Superior temporal gyrus (tissue), 1 donor: ENCODE measurements around the gene MUSK.

Experiments
- DNase-seq: peaks from one replicate; pipeline ENCODE4 v3.0.0-alpha.2; 2016; ENCODE audit errors: extremely low spot score

MUSK gene

DNA sequence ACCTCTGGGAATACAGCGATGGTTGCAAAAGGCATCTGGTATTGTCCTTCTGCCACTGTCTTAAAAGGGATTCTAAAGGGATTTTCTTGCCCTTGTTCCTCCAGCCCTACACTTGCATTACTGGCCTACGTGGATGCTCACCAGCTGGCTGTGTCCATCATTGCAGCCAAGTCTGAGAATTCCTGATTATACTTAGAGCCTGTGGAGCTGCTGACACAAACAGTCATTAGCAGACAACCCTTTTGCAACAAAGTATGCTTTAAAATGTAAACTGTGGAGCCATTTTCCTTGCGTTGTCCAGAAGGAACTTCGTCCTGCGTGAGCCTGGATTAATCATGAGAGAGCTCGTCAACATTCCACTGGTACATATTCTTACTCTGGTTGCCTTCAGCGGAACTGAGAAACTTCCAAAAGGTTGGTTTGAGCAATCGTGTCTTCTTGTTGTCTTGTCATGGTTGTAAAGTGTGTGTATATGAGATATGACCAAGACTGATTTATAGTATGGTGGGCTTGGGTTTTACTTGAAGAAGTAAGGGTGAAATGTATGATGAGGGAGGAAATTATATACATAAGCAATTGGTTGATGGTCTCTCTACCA, at the start of gene MUSK:
TSS of gene MUSK (plus strand) at position 222 of the 598 bp plus-strand sequence. CDS start at position 336, 114 bp downstream.
- DNase-seq, result no peak

DNA sequence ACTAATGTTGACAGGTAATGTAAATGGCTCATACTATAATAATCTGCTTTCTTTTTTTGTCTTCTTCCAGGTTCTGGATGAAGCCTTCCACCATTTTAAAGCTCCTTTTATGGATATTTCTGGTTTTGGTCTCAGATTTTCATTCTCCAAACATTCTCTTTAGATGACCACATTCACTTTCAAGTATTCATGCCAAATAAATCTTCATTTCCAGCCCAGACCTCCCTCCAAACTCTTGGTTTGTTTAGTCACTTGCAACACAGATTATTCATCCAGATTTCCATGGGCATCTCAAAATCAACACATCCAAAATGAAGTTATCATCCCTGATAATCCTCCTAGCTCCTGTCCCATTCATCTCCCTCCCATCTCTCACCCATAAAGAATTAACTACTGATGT, 48.8 kb upstream of the MUSK start:
- no peak for DNase-seq

GRCh38 chr9:110620726-110621125, 47.9 kb upstream of the MUSK start:
- no peak for DNase-seq

GRCh38 chr9:110622368-110622767, 46.2 kb upstream of the MUSK start:
- DNase-seq, result no peak

DNA sequence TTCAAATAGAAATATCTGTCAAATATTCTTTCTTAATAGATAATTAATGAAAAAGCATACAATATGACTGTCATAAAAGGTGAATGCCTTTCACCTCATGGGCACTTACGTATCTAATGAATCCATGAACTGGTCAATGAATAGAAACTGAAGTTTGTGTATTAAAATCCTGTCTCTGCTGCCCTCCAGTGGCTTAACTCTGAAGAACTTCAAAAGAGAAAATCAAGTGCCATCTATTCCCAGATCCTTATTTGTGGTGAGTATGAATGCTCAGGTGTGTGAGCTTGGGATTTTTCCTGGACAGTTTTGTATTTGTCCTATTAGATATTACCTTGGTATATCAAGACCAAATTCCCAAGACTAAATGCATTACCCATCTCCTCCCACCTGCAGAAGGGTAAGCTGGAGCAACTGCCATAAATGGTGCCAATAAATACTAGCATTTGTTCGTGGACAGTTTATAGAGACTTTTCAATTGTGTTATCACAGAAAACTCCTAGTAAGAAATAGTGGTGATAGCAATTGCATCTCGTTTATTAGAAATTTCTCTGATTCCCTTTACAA, 45.0 kb upstream of the MUSK start:
- DNase-seq, result peak; percentile 96

DNA sequence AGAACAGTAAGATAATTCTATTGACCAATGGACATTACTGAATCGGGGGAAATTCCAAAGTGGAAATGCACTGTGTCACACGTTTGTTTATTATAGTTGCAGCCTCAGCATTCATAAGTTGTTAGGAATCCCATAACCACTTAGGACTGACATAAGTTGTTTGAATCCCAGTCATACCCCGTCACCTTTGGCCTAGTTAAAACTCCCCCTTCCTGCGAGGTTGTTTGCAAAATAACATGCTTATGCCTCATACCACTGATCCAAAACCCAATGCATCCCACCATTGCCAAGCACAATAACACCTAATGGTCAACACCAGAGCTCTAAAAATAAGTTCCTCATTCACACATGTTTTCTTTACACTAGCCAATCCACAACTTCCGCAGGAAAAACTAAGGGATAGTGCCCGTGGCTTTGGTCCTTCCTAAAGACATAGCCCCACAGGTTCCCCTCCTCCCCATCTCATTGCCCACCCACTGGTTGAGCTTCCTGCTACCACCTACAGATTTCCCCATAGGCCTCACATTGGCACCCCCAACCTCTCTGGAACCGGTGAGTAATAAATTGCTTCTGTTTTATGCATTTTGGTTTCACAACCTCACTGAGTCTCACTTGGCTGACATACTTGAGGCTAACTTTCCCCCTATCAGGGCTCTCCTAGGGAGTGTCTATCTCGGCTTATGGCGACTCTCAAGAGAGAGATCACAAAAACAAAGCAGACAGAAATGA, 42.3 kb upstream of the MUSK start:
- no peak for DNase-seq

DNA sequence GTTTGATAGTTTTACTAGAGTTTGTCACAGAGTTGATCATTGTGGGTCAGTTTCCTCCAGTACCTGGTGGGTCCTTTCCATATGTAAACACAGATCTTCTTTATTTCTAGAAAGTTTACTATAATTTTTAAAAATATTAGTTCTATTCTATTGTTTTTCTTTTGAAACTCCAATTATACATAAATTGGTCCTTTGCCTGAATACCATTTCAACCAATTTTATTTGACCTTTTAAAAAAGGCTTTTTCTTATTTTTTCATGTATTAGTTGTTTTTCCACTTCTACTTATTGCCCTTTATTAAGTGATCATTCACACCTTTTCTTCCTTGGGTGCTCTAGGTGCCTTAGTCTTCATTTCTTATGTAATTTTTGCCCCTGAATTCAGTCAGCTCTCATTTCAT, 33.0 kb upstream of the MUSK start:
- DNase-seq, result no peak

- peak; percentile 83 for DNase-seq
These were observed 30.1 kb upstream of the MUSK start for GRCh38 chr9:110638381-110638954.

GRCh38 chr9:110640736-110641135, 27.9 kb upstream of the MUSK start:
- no peak for DNase-seq

GRCh38 chr9:110641293-110641692, 27.3 kb upstream of the MUSK start:
- no peak for DNase-seq

GRCh38 chr9:110648696-110649095, 19.9 kb upstream of the MUSK start:
- no peak for DNase-seq

DNA sequence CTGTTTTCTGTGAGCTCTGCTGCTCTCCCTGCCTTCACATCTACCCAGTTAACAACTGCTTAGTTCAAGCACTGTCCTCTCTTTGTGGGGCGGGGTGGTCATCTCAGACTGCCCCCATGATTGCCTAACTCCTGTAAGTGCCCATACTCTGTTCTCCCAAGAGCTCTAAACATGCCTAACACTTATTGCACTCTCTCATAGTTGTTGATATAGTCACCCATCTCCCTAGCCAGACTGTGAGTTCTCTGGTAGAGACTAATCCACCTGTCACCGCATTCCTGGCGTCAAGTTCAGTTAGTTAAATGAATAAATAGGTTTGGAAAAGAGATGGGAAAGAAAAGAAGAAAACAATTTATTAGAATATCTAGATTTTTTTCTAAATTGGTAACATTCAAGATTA, 18.3 kb upstream of the MUSK start:
- no peak for DNase-seq

GRCh38 chr9:110650991-110651411, 17.6 kb upstream of the MUSK start:
- peak; percentile 93 for DNase-seq

- DNase-seq, result no peak
These were observed 12.6 kb upstream of the MUSK start for GRCh38 chr9:110655754-110656641.

- DNase-seq, result no peak
These were observed 8.6 kb upstream of the MUSK start for GRCh38 chr9:110659891-110660541.

- DNase-seq, result no peak
These were observed 842 bp downstream of the MUSK start for GRCh38 chr9:110669433-110669832.

DNA sequence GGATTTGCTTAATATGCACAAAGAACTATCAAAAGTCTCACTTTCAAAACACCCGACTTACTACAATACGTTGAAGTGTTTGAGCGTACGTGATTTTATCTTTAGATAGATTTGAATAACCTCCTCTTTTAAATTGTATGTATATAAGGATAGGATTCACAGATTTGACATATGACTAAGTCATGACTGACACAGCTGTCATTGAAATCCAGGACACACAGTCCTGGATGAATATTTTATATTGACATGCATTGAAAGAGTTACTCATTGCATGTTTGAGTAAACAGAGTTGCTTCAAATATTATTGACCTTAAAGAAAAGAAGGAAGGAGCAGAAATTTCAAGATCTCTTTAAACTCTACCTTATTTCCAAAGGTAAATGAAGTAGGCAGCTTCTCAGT, 3.3 kb downstream of the MUSK start:
- DNase-seq, result no peak

DNA sequence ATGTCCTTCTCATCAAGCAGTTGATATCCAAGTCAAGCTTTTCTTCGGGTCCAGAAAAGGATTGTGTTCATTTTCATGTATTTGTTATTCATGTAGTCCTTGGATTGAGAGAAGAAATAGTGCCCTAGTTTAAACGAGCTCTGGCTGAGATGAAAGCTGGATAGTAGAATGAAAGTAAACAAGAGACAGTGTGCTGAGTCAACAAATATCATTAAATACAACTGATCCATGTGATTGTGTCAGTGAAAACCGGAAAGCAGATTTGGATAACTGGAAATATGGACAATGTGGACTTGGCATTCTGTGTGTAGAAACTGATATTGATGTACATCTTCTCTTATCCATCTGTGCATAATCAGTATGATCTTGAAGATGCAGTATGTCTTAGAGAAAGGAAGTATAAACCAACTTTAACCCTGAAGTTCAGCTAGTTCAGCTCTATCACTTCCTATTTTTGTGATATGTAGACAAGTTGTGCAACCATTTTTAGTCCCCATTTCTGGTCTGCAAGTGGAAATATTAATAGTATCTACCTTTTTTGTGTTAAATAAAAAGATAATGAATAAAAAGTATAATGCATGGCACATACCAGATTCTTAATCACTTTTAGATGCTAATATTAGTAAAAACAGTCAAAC, 4.4 kb downstream of the MUSK start:
- no peak for DNase-seq

DNA sequence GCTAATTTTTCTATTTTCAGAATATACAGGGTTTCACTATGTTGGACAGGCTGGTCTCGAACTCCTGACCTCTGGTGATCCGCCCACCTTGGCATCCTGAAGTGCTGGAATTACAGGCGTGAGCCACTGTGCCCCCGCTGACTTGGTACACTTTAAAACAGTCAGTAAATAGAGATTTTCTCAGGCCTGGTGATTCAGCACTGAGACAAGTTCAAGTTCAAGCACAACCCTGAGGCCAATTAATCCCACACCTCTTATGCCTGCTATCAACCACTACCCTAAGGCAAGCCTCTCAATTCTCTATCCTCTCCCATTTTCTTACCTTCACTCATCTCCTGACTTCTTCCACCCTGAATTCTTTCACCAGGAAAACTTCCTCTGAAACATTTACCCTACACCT, 18.9 kb downstream of the MUSK start:
- DNase-seq, result no peak

DNA sequence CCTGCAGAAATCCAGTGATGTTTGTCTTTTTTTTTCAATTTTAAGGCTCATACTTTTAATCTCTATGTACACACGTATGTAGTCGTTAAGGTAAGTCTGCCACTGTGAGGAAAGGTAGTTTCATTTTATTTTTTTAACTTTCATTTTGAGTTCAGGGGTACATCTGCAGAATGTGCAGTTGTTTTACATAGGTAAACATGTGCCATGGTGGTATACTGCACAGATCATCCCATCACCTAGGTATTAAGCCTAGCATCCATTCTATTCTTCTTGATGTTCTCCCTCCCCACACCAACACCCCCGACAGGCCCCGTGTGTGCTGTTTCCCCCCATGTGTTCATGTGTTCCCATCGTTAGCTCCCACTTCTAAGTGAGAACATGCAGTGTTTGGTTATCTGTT, 19.7 kb downstream of the MUSK start:
- DNase-seq, result no peak

- no peak for DNase-seq
These were observed 22.5 kb downstream of the MUSK start for GRCh38 chr9:110691002-110691549.
